ENCODE measurements around the gene SHB. TPM values are rescaled to one million over a fixed set of nuclear protein-coding genes. Genes with fewer than 3 reads are reported as not detected.

The SHB gene
- total and polyA plus RNA-seq, 2 of the 13 experiments (the other 11 are each of a cell fraction or from before 2014, with no cell fraction given), result 19.4 to 20.7 TPM

GRCh38 chr9:37904445-37905130, 164.4 kb downstream of the SHB start (continued):
- TF ChIP-seq, protein P1, sequence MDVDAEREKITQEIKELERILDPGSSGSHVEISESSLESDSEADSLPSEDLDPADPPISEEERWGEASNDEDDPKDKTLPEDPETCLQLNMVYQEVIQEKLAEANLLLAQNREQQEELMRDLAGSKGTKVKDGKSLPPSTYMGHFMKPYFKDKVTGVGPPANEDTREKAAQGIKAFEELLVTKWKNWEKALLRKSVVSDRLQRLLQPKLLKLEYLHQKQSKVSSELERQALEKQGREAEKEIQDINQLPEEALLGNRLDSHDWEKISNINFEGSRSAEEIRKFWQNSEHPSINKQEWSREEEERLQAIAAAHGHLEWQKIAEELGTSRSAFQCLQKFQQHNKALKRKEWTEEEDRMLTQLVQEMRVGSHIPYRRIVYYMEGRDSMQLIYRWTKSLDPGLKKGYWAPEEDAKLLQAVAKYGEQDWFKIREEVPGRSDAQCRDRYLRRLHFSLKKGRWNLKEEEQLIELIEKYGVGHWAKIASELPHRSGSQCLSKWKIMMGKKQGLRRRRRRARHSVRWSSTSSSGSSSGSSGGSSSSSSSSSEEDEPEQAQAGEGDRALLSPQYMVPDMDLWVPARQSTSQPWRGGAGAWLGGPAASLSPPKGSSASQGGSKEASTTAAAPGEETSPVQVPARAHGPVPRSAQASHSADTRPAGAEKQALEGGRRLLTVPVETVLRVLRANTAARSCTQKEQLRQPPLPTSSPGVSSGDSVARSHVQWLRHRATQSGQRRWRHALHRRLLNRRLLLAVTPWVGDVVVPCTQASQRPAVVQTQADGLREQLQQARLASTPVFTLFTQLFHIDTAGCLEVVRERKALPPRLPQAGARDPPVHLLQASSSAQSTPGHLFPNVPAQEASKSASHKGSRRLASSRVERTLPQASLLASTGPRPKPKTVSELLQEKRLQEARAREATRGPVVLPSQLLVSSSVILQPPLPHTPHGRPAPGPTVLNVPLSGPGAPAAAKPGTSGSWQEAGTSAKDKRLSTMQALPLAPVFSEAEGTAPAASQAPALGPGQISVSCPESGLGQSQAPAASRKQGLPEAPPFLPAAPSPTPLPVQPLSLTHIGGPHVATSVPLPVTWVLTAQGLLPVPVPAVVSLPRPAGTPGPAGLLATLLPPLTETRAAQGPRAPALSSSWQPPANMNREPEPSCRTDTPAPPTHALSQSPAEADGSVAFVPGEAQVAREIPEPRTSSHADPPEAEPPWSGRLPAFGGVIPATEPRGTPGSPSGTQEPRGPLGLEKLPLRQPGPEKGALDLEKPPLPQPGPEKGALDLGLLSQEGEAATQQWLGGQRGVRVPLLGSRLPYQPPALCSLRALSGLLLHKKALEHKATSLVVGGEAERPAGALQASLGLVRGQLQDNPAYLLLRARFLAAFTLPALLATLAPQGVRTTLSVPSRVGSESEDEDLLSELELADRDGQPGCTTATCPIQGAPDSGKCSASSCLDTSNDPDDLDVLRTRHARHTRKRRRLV (CRISPR knock-in tag; IDR thresholded peaks at IDR 0.05), result 0 out of 2 replicates have a peak, but pooled peaks have one; percentile 39
- TF ChIP-seq SPEN (CRISPR knock-in tag; IDR thresholded peaks at IDR 0.05; ENCODE audit: low read depth) (no peak), ZNF670 (CRISPR knock-in tag; IDR thresholded peaks at IDR 0.05; ENCODE audit: borderline replicate concordance) (peak; percentile 31; the same call in 1 of the 2 replicates), ASH2L (IDR thresholded peaks at IDR 0.05; ENCODE audit: insufficient read length, low read depth, low read length) (peak; percentile 4), ZNF292 (CRISPR knock-in tag; IDR thresholded peaks at IDR 0.05; ENCODE audit: borderline replicate concordance, low read depth) (peak; percentile 8; the same call in 1 of the 2 replicates), REPIN1 (CRISPR knock-in tag; IDR thresholded peaks at IDR 0.05; ENCODE audit: borderline replicate concordance, low read depth) (no peak), HHEX (CRISPR knock-in tag; IDR thresholded peaks at IDR 0.05) (no peak), TP53 (CRISPR knock-in tag; conservative IDR thresholded peaks at IDR 0.05) (0 out of 2 replicates have a peak, but pooled peaks have one; percentile 50), MIXL1 (CRISPR knock-in tag; IDR thresholded peaks at IDR 0.05) (no peak), MEF2D (CRISPR knock-in tag; IDR thresholded peaks at IDR 0.05) (no peak), ZNF3 (CRISPR knock-in tag; IDR thresholded peaks at IDR 0.05) (no peak), POGK (CRISPR knock-in tag; conservative IDR thresholded peaks at IDR 0.05) (no peak), PCBP1 (IDR thresholded peaks at IDR 0.05; ENCODE audit: borderline replicate concordance, low read depth, low read length) (0 out of 2 replicates have a peak, but pooled peaks have one; percentile 22), ZNF766 (CRISPR knock-in tag; IDR thresholded peaks at IDR 0.05; ENCODE audit: borderline replicate concordance) (no peak), GLI4 (CRISPR knock-in tag; IDR thresholded peaks at IDR 0.05; ENCODE audit: borderline replicate concordance) (no peak), FOXO1 (CRISPR knock-in tag; IDR thresholded peaks at IDR 0.05) (no peak), FOXC1 (CRISPR knock-in tag; IDR thresholded peaks at IDR 0.05; ENCODE audit: borderline replicate concordance) (peak; percentile 12; the same call in 1 of the 2 replicates), RBM22 (optimal IDR thresholded peaks at IDR 0.05; ENCODE audit: low read length) (no peak), SMARCE1 (IDR thresholded peaks at IDR 0.05; ENCODE audit: borderline replicate concordance) (no peak)
- TF ChIP-seq, protein P2, sequence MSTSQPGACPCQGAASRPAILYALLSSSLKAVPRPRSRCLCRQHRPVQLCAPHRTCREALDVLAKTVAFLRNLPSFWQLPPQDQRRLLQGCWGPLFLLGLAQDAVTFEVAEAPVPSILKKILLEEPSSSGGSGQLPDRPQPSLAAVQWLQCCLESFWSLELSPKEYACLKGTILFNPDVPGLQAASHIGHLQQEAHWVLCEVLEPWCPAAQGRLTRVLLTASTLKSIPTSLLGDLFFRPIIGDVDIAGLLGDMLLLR (CRISPR knock-in tag; IDR thresholded peaks at IDR 0.05), result no peak
- TF ChIP-seq, protein P3, sequence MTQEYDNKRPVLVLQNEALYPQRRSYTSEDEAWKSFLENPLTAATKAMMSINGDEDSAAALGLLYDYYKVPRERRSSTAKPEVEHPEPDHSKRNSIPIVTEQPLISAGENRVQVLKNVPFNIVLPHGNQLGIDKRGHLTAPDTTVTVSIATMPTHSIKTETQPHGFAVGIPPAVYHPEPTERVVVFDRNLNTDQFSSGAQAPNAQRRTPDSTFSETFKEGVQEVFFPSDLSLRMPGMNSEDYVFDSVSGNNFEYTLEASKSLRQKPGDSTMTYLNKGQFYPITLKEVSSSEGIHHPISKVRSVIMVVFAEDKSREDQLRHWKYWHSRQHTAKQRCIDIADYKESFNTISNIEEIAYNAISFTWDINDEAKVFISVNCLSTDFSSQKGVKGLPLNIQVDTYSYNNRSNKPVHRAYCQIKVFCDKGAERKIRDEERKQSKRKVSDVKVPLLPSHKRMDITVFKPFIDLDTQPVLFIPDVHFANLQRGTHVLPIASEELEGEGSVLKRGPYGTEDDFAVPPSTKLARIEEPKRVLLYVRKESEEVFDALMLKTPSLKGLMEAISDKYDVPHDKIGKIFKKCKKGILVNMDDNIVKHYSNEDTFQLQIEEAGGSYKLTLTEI (CRISPR knock-in tag; conservative IDR thresholded peaks at IDR 0.05), result no peak

Data from HepG2 (cell line).